NCI-H2029 treated with DMSO at 0.1 percent for 48 hours (cell line): ENCODE measurements around the gene PPM1F.
"Not testable (repeated sequence)": the region's sequence is repeated elsewhere in the genome, so short reads cannot be mapped to it uniquely, and the experiment has no call there.

Experiments used
- DNase-seq: peaks from one replicate; lab custom pipeline; 2025; lab: John Stamatoyannopoulos, UW

PPM1F gene

GRCh38 chr22:21939935-21940334 lies 12.7 kb downstream of the PPM1F start:
- not testable (repeated sequence) for DNase-seq

DNA sequence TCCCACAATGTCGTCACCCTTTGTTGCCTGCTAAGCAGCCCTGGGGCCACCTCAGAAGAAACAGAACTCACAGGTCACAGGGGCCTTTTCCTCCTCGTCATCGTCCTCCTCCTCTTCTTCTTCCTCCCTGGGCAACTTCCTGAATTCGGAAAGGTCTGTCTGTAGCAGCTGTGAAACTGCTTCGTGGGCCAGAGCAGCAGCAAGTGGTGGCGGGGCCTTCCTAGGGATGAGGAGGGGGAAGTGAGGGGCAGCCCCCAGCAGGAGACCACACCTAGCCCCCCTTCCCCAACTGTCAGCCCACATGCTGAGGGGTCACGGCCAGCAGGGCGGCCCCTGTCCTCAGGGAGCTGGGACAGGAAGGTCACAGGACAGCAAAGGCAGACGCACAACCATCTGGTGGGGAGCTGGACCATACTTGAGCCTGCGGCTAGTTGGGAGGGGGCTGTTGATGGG lies 13.2 kb downstream of the PPM1F start:
- no peak for DNase-seq

DNA sequence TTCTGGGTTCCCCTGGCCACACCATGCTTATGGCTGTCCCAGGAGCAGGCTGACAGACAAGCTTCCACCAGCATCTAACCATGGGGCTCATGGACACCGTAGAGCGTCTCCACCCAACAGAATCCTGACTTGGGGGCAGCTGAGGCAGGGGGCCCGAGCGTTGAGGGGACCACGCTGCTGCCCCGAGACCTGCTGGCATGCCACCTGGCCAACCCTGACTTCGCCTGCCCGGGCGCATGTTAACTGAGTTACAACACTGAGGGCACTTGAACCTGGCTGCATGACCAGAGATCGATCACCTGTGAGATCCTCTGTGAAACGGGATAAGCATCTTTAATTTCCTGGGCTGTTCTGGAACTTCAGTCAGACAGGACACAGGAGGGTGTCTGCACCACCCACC lies 13.7 kb downstream of the PPM1F start:
- no peak for DNase-seq

GRCh38 chr22:21938071-21938822 lies 14.4 kb downstream of the PPM1F start:
- DNase-seq = peak; percentile 75

GRCh38 chr22:21937821-21938070 lies 14.9 kb downstream of the PPM1F start:
- no peak for DNase-seq

DNA sequence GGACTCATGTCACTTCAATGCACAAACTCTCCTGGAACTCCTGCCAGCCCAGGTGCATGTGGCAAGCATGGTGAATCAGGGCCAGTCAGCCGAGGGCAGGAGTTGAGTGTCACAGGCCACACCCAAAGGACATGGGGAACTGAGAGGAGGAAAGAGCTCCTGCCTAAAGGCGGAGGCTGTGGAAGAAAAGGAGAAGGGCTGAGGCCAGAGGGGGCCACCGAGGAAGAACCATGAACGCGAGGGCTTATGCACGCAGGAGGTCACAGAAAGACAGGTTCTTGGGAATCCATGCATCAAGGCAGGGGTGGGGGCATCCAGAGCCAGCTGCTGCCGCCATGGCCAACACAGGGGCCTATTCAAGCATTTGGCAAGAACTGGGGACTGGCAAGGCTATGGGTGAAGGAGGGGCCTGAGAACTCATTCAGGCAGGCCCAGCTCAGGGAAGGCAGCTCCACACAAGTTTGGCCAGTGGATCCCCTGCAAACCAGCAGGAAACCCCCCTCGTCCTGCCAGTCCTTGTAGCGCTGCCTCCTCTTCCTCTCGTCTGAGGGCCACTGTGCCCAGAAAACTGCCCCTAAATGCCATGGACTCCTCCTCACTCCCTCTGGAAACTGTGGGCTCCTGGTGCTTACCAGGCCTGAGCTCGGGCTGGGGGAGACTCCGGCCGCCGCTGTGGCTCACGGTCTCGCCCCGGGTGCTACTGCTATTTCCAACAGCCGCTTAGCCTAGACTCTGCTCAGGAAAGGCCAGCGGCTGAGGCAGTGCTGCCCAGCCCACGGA lies 15.4 kb downstream of the PPM1F start:
- no peak for DNase-seq

DNA sequence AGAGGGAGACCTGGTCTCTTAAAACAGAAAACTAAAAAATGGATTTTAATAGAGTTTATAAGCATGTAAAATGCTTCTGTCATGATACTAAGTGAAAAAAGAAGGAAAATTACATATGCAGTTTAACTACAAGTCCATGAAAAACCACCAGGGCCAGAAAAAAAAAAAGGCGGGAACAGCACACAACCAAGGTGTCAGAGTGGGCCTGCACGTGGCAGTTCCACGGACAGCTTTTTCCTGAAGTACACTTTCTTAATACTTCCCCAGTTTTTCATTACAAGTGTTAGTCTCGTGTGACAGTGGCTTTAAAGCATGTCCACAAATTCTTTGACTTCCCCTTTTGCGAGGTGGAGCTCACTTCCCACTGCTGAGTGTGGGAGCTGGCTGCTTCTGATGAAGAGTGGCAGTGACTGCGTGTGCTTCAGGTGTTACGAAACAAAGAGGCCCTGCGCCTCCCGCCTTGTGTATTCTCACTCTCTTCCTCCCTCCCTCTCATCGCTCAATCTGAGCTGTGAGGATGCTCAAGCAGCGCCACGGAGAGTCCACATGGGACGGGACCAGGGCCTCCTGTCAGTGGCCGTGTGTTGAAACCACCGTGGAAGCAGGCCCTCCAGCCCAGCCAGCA lies 16.4 kb downstream of the PPM1F start:
- no peak for DNase-seq

DNA sequence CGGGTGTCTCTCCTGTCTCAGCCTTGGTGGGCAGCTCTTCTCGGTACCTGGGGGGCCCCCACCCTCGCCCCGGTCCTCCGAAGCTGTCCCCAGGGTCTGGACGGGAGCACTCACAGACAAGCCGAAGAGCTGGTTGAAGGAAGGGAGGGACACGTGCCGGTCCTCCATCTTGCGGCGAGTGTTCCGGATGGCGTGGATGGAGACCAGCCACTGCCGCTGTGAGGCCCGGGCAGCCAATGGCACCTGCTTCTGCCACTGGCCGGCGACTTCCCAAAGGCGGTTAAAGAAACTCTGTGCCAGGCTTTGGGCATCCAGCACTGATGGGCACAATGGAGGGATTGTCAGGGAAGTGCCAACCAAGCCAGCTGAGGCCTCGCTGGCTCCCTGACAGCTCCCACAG lies 18.7 kb downstream of the PPM1F start:
- DNase-seq = no peak

DNA sequence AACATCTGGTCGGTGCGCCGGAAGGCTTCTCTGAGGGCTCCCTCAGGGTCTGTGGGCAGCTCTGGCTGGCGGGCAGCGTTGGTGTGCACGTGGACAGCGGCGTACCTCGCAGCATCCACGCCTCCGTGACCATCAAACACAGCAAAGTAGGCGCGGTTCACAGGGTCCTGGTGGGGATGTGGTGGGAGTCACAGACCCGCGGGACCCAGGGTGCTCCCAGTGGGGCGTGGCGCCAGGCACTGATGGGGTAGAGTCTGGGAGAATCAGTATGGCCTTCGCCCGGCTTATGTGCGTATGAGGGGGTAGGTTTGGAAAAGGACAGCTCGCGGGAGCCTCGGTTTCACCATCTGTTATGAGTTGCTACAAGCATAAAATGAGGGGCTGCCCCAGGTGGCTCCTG lies 19.2 kb downstream of the PPM1F start:
- no peak for DNase-seq

DNA sequence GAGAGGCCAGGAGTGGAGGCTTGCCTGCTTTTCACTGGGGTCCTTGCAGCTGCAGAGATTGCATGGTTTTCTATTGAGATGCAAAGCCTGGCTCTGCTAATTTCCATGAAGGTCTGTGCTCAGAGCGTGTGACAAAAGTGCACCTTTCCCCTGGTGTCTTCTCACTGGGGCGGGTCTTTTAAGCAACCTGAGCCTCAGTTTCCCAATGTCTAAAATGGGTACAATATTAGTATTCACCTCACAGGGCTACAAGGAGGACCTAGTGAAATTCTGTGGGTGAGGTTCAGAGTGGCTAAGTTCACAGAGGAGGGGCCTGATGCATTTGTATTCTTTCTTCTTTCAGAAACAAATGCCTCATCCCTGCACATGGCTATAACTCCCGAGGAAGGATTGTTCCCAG lies 20.3 kb downstream of the PPM1F start:
- no peak for DNase-seq

- no peak for DNase-seq
Measured at GRCh38 chr22:21931056-21931455, 21.6 kb downstream of the PPM1F start.

DNA sequence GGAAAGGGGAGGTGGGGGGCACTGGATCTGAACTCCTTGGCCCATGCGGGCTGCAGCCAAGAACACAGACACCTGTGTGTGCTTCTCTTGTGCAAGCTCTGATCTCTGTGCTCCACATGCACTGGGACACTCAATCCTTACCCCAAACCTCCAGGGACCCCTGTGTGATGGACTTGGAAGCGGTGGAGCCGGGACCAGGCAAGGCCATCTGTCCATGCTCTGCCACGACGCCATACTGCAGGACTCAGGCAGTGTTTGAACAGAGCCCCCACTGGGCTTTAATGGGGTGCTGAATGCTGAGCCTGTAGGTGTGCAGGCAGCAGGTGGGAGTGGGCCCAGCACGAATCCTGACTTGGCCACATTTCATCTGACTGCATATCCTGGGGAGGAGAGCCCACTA lies 23.4 kb downstream of the PPM1F start:
- no peak for DNase-seq

DNA sequence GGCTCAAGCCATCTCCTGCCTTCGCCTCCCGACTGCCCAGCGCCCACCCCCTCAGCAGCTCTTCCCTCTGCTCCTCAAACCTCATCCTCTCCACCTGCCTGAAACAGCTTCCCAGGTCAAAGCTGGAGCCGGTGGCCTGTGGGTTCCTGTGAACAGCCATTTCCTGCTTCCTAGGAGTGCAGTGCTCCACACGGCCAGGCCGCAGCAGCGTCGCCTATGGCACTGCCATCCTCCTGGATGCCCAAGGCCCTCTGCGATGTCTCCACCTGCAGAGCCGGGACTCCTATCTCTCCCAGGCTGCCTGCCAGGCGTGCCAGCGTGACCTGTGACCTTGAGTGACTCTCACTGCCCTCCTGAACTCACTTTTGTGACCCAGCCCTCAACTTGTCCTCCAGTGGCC lies 24.6 kb downstream of the PPM1F start:
- no peak for DNase-seq

DNA sequence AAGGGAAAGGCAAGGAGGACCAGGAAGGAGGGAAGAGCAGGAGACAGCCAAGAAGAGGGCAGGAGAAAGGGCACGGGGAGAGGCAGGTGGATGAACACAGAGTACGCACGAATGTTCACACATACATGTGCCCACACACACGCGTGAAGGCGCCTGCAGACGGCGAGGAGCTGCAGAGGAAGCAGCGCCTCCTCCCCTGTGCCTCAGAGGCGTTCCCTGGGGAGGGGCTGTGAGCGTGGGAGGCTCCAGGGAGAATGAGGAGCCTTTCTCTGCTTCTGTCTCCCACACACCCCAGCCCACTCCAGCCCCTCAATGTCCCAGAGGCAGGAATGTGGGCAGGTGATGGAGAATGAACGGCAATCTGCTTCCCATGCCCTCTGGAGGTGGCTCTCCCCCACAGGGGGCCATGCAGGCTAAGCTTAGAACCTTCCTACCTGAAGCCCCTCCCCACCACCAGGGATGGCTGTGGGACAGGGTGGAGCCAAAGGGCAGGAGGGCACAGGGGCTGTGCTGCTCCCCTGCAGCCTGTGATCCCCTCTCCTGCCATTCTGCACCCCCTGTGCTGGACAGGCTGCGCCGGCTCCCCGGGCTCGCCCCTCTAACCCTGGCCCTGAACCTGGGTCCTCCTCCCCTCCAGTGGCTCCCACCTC lies 25.3 kb downstream of the PPM1F start:
- DNase-seq = no peak

GRCh38 chr22:21926728-21927127 lies 25.9 kb downstream of the PPM1F start:
- DNase-seq = no peak

DNA sequence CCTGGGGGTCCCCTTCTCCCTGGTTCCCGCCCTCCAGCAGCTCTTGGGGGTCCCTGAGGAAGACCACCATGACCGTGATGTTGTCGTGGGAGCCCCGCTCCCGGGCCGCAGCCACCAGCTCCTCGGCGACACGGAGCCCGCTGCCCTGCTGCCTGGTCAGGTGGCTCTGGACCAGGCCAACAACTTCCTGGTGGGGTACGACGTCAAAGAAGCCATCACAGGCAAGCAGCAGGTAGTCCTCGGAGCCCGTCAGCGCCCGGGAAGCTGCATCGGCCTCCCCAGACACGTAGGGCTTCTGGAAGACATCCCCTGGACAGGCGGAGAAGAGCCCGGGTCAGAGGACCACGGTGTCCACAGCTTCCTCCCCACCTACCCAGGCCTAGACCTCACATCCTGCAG lies 29.5 kb downstream of the PPM1F start:
- DNase-seq = no peak

DNA sequence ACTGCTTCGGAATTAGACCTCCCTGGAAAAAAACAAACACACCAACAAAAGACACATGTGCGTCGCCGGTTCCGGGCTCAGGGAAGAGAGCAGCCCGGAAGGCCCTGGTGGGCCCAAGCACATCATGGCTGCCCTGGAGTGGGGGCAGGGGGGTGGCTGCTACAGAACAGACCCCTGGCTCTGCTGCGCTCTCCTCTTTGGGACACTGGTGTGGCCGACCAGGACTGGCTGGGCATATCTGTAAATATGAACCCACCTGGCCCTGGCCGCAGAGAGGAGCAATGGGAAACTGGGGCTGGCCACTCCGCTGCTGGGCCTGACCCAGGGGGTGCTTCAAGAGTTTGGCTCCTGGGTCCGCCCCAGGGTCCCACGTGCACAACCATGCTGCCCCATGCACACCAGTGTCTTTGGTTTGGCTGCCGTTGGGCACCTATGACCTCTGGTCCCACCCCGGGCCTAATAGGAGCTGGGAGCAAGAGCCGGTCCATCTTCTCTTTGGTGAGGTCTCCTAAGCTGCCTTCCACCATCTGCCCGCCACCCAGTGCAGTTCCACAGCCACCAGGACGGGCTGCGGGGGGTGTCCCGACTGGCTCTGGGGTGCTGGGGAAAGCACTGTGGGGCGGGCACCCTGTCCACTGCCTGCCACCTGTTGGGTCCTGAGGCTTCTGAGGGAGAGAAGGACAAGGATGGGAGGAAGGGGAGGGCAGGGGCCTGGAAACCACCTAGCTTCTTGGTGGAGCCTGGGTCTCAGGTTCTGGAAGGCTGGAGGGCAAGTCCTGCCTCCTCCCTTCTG lies 30.1 kb downstream of the PPM1F start:
- no peak for DNase-seq

DNA sequence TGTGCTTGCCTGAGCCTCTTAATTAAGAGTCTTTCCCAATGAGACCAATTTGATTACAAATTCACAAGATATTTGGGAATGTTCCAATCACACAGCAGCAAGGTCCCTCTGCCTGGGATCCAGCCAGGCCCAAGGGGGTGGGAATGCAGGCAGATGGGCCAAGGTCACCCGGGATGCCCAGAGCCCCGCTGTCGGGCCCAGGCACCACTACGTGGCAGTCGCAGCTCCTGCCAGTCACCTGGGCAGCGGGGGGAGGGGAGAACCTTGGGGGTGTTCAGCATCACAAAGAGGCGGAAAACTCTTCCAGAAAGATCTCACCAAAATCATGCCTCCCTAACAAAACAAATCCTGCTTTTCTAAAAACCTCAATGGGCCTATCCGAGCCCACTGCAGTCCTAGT lies 30.9 kb downstream of the PPM1F start:
- no peak for DNase-seq

- DNase-seq = no peak
Measured at GRCh38 chr22:21921184-21921721, 31.4 kb downstream of the PPM1F start.

DNA sequence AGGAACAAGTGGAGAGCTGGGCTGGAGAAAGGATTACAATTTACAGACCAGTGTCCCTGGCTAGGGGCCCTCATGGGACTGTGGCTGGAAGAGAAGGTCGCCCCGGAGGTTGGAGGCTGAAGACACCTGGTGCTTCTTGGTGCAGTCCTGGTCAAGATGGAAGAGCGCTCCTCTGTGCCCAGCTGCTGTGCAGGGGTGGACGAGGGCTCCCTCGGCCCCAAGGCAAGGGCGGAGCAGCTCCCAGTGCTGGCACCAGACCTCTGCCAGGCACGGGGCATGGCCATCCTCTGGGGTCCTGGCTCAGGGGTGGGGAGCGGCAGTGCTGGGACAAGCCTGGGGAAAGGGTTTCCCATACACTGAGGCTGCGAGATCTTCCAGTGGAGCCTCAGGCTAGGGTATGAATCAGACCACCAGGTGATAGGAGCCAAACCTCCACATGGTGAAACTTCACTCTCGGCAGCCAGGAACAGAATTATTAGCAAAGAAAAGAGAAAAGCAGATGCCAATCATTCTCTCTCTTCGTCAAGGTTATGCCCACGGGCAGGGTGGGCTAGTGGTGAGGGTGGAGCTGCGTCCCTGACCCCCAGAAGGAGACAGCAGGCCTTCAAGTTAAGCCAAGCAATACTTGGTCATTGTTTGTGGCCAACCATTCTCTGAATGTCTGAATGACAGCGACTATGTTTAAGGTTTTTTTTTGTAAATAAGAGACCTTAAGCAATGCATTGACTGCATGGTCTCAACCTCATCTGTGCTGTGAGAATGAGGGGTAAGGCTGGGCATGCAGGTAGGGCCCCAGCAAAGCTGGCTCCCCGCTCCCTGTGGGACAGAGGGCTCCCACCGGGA lies 32.1 kb downstream of the PPM1F start:
- DNase-seq = no peak
